ENCODE results near the gene PUS7. TPM values are rescaled to one million over a fixed set of nuclear protein-coding genes. Genes with fewer than 3 reads are reported as not detected.
"Not testable (repeated sequence)": the region's sequence is repeated elsewhere in the genome, so short reads cannot be mapped to it uniquely, and the experiment has no call there.

PUS7 gene
- total and polyA plus RNA-seq, 5 donors from 2014 or later: 2.0 to 5.8 (median 3.8) TPM

DNA sequence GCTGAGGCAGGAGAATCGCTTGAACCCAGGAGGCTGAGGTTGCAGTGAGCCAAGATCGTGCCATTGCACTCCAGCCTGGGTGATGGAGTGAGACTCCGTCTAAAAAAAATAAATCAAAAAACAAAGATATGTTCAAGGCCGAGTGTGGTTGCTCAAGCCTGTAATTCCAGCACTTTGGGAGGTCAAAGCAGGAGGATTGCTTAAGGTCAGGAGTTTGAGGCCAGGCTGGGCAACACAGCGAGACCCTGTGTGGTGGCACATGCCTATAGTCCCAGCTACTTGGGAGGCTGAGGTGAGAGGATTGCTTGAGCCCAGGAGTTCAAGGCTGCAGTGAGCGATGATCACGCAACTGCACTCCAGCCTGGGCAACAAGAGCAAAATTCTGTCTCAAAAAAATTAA is 1.5 kb downstream of the PUS7 start:
- not testable (repeated sequence) for H3K27ac Mint-ChIP-seq; DNase-seq; H3K9me3 ChIP-seq (ENCODE audit: control insufficient read depth in 2 of 2, low read length in 2 of 2); ATAC-seq (ENCODE audit: low read depth in 2 of 2); H3K27ac ChIP-seq (ENCODE audit: insufficient read depth, low read length, poor library complexity, severe bottlenecking); H3K9me3 Mint-ChIP-seq; H3K27me3 ChIP-seq (ENCODE audit: control insufficient read depth, insufficient read depth, low read length); H3K27me3 Mint-ChIP-seq; H3K36me3 Mint-ChIP-seq; H3K4me3 ChIP-seq (ENCODE audit: low read depth, low read length); H3K36me3 ChIP-seq (ENCODE audit: control insufficient read depth, insufficient read depth, low read length)
- H3K4me1 Mint-ChIP-seq: peaks cover 0 to 22% (median 10%) of the 10 kb centered on the region in 4 donors
- H3K4me1 ChIP-seq (ENCODE audit: control insufficient read depth, insufficient read depth, low read length, poor library complexity, severe bottlenecking): peaks cover 14% of the 10 kb centered on the region
- H3K4me3 Mint-ChIP-seq: peak overlapping the region in 2 of 4 donors; percentile 13 to 90

DNA sequence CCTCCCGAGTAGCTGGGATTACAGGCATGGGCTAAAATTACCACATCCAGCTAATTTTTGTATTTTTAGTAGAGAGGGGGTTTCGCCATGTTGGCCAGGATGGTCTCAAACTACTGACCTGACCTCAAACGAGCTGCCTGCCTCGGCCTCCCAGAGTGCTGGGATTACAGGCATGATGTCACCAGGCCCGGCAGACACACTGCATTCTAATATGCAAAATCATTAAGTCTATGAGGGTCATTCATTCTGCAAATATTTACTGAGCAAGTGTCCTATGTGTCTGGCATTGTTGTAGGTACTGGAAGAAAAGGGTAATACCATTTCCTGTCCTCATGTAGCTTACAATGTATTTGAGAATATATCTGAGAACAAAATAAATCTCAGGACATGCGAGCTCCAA is 2.7 kb downstream of the PUS7 start:
- Mint-ChIP-seq H3K27ac (no peak overlapping the region), H3K9me3 (no peaks in the 10 kb centered on the region), H3K4me1 (peaks cover 0 to 22% (median 10%) of the 10 kb centered on the region in 4 donors), H3K27me3 (no peaks in the 10 kb centered on the region), H3K4me3 (peak overlapping the region in 3 of 4 donors; percentile 14 to 31 (median 24)), H3K36me3 (peaks cover 5% of the 10 kb centered on the region)
- no peaks in the 10 kb centered on the region for H3K9me3 ChIP-seq (ENCODE audit: control insufficient read depth in 2 of 2, low read length in 2 of 2)
- no peak overlapping the region for H3K27ac ChIP-seq (ENCODE audit: insufficient read depth, low read length, poor library complexity, severe bottlenecking)
- H3K4me3 ChIP-seq (ENCODE audit: low read depth, low read length): no peak overlapping the region
- H3K4me1 ChIP-seq (ENCODE audit: control insufficient read depth, insufficient read depth, low read length, poor library complexity, severe bottlenecking): peaks cover 14% of the 10 kb centered on the region
- no peaks in the 10 kb centered on the region for H3K36me3 ChIP-seq (ENCODE audit: control insufficient read depth, insufficient read depth, low read length)
- H3K27me3 ChIP-seq (ENCODE audit: control insufficient read depth, insufficient read depth, low read length): no peaks in the 10 kb centered on the region
- DNase-seq (no peak), ATAC-seq (ENCODE audit: low read depth in 2 of 2) (no peak)

DNA sequence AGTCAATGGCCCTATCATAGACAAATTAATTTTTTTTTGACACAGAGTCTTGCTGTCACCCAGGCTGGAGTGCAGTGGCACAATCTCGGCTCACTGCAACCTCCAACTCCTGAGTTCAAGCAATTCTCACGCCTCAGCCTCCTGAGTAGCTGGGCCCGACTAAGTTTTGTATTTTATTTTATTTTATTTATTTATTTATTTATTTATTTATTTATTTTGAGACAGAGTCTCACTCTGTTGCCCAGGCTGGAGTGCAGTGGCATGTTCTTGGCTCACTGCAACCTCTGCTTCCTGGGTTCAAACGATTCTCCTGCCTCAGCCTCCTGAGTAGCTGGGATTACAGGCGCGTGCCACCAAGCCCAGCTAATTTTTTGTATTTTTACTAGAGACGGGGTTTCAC is 6.5 kb downstream of the PUS7 start:
- H3K9me3 Mint-ChIP-seq; H3K4me3 ChIP-seq (ENCODE audit: low read depth, low read length); DNase-seq; H3K27ac Mint-ChIP-seq; H3K4me1 ChIP-seq (ENCODE audit: control insufficient read depth, insufficient read depth, low read length, poor library complexity, severe bottlenecking); ATAC-seq (ENCODE audit: low read depth in 2 of 2); H3K9me3 ChIP-seq (ENCODE audit: control insufficient read depth in 2 of 2, low read length in 2 of 2); H3K27me3 Mint-ChIP-seq; H3K4me3 Mint-ChIP-seq; H3K36me3 ChIP-seq (ENCODE audit: control insufficient read depth, insufficient read depth, low read length); H3K27ac ChIP-seq (ENCODE audit: insufficient read depth, low read length, poor library complexity, severe bottlenecking); H3K27me3 ChIP-seq (ENCODE audit: control insufficient read depth, insufficient read depth, low read length): not testable (repeated sequence)
- H3K36me3 Mint-ChIP-seq: peaks cover 12% of the 10 kb centered on the region
- H3K4me1 Mint-ChIP-seq: peaks cover 0 to 14% (median 8%) of the 10 kb centered on the region in 4 donors

DNA sequence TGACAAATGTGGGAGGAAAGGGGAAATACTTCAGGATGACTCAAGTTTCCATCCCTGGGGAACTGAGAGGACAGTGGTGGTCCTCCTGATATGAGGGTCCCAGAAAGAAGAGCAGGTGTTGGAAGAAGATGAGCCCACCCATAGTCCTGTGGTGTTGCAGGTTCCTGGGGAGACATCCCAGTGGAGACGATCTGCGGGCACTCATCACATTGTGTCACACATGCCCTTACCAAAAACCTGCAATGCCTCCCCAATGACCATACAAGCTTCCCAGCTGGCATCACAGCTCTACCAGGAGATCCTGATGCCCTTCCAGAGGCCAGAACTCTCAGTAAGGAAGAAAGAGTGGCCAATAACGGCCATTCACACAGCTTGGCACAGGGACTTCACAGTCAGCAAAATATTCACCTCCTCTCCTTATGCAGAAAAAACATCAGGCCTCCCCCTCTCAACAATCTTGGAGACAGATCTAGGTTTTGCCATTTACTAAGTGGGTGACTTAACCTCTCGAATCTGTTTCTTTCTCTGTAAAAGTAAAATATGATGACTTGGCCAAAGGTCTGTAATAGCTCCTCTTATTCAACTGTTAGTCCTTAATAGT is 9.0 kb downstream of the PUS7 start:
- ATAC-seq (ENCODE audit: low read depth in 2 of 2) (no peak), DNase-seq (no peak)
- no peaks in the 10 kb centered on the region for H3K27me3 ChIP-seq (ENCODE audit: control insufficient read depth, insufficient read depth, low read length)
- Mint-ChIP-seq H3K36me3 (peaks cover 10% of the 10 kb centered on the region), H3K4me1 (peaks cover 0 to 13% (median 7%) of the 10 kb centered on the region in 4 donors), H3K27me3 (no peaks in the 10 kb centered on the region), H3K9me3 (no peaks in the 10 kb centered on the region), H3K4me3 (no peak overlapping the region), H3K27ac (peak overlapping the region in 2 of 3 donors; percentile 30 to 49)
- peaks cover 1% of the 10 kb centered on the region for H3K36me3 ChIP-seq (ENCODE audit: control insufficient read depth, insufficient read depth, low read length)
- no peak overlapping the region for H3K4me3 ChIP-seq (ENCODE audit: low read depth, low read length)
- no peaks in the 10 kb centered on the region for H3K9me3 ChIP-seq (ENCODE audit: control insufficient read depth in 2 of 2, low read length in 2 of 2)
- H3K27ac ChIP-seq (ENCODE audit: insufficient read depth, low read length, poor library complexity, severe bottlenecking): no peak overlapping the region
- no peaks in the 10 kb centered on the region for H3K4me1 ChIP-seq (ENCODE audit: control insufficient read depth, insufficient read depth, low read length, poor library complexity, severe bottlenecking)

DNA sequence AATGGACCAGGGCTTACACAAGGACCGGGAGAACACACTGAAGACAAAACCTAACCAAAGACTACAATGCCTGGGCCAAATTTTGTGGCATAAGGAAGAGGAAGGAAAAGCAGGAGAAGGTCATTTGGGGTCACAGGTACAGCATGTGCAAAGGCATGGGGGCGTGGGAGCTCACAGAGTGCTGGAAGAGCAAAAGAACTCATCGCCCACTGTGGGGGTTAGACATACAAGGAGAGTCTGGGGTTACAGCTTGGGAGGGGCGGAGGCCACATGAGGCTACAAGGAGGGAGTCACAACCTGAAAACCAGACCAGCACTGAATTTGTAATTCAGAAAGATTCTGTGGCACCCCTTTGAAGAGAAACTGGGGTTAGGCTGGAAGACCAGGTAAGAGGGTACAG is 9.7 kb downstream of the PUS7 start:
- no peaks in the 10 kb centered on the region for H3K4me1 ChIP-seq (ENCODE audit: control insufficient read depth, insufficient read depth, low read length, poor library complexity, severe bottlenecking)
- no peak for ATAC-seq (ENCODE audit: low read depth in 2 of 2)
- no peak overlapping the region for H3K4me3 ChIP-seq (ENCODE audit: low read depth, low read length)
- no peaks in the 10 kb centered on the region for H3K9me3 ChIP-seq (ENCODE audit: control insufficient read depth in 2 of 2, low read length in 2 of 2)
- no peaks in the 10 kb centered on the region for H3K27me3 ChIP-seq (ENCODE audit: control insufficient read depth, insufficient read depth, low read length)
- Mint-ChIP-seq H3K27me3 (no peaks in the 10 kb centered on the region), H3K4me1 (peaks cover 0 to 13% (median 7%) of the 10 kb centered on the region in 4 donors), H3K27ac (peak overlapping the region in 2 of 3 donors; percentile 18 to 30), H3K9me3 (no peaks in the 10 kb centered on the region), H3K36me3 (peaks cover 11% of the 10 kb centered on the region), H3K4me3 (no peak overlapping the region)
- peaks cover 4% of the 10 kb centered on the region for H3K36me3 ChIP-seq (ENCODE audit: control insufficient read depth, insufficient read depth, low read length)
- H3K27ac ChIP-seq (ENCODE audit: insufficient read depth, low read length, poor library complexity, severe bottlenecking): no peak overlapping the region
- no peak for DNase-seq

DNA sequence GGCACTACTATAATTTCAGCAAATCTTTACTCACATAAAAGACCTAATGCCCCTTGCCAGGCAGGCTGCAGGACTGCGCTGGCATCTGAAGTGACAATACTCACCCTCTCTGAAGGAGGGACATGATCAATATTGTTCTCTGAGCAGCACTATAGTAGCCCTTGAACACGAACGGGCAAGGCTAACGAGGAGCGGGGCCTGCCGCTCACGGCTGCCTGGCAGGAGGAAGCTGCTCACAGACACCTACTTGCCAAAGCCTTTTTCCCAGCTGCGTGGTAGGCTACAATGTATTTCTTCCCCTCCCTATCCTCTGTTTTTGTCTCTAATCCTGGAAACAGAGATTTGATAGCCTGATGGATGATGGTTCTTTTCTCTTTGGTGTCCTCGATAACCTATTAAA is 19.9 kb downstream of the PUS7 start:
- H3K4me1 ChIP-seq (ENCODE audit: control insufficient read depth, insufficient read depth, low read length, poor library complexity, severe bottlenecking): no peaks in the 10 kb centered on the region
- no peak overlapping the region for H3K4me3 ChIP-seq (ENCODE audit: low read depth, low read length)
- Mint-ChIP-seq H3K27ac (no peak overlapping the region), H3K4me1 (no peaks in the 10 kb centered on the region), H3K36me3 (peaks cover 28% of the 10 kb centered on the region), H3K9me3 (no peaks in the 10 kb centered on the region), H3K27me3 (no peaks in the 10 kb centered on the region), H3K4me3 (no peak overlapping the region)
- peaks cover 8% of the 10 kb centered on the region for H3K36me3 ChIP-seq (ENCODE audit: control insufficient read depth, insufficient read depth, low read length)
- no peak overlapping the region for H3K27ac ChIP-seq (ENCODE audit: insufficient read depth, low read length, poor library complexity, severe bottlenecking)
- no peaks in the 10 kb centered on the region for H3K9me3 ChIP-seq (ENCODE audit: control insufficient read depth in 2 of 2, low read length in 2 of 2)
- DNase-seq (no peak), ATAC-seq (ENCODE audit: low read depth in 2 of 2) (no peak)
- no peaks in the 10 kb centered on the region for H3K27me3 ChIP-seq (ENCODE audit: control insufficient read depth, insufficient read depth, low read length)

DNA sequence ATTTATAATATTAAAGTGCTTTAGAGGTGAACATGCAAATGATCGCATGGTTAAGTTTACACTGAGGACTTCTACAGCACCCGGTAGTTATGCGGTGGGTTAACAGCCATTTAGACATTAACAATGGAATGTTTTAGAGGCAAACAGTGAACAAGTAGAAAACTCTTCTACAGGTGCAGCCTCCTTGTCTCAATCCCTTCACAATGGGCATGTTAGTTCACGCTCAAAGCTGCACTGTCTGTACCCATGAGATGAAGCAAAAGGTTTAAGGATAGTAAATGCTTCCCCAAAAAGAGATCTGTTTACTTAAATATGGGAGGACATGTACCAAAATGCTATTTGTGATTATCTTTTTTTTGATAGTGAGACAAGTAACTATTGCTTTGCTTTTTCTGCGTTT is 25.1 kb downstream of the PUS7 start:
- Histone ChIP-seq H3K4me3 (ENCODE audit: low read depth, low read length) (no peak overlapping the region), H3K9me3 (ENCODE audit: control insufficient read depth in 2 of 2, low read length in 2 of 2) (no peaks in the 10 kb centered on the region), H3K36me3 (ENCODE audit: control insufficient read depth, insufficient read depth, low read length) (peaks cover 4% of the 10 kb centered on the region), H3K27ac (ENCODE audit: insufficient read depth, low read length, poor library complexity, severe bottlenecking) (no peak overlapping the region), H3K27me3 (ENCODE audit: control insufficient read depth, insufficient read depth, low read length) (no peaks in the 10 kb centered on the region), H3K4me1 (ENCODE audit: control insufficient read depth, insufficient read depth, low read length, poor library complexity, severe bottlenecking) (no peaks in the 10 kb centered on the region)
- Mint-ChIP-seq H3K27ac (no peak overlapping the region), H3K4me1 (no peaks in the 10 kb centered on the region), H3K9me3 (no peaks in the 10 kb centered on the region), H3K27me3 (no peaks in the 10 kb centered on the region), H3K4me3 (no peak overlapping the region), H3K36me3 (peaks cover 17% of the 10 kb centered on the region)
- ATAC-seq (ENCODE audit: low read depth in 2 of 2) (no peak), DNase-seq (no peak)

DNA sequence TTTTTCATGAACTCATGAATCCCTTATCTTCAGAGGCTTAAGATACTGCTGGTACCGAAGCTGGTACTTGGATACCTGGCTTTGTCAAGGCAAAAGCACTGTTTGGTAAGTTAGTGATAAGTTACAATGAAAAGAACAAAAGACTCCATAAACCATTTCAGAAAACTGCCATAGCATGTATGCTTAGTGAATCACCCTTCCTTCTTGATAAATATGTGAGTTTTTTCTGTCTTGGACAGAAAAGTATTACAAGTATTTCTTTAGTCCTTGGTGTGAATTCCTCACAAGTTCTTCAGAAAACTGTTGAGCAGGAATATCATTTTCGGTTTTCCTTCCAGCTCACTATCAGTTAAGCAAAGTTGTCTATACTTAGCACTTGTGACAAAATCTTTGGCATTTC is 25.6 kb downstream of the PUS7 start:
- Histone ChIP-seq H3K27me3 (ENCODE audit: control insufficient read depth, insufficient read depth, low read length) (no peaks in the 10 kb centered on the region), H3K4me1 (ENCODE audit: control insufficient read depth, insufficient read depth, low read length, poor library complexity, severe bottlenecking) (no peaks in the 10 kb centered on the region), H3K4me3 (ENCODE audit: low read depth, low read length) (no peak overlapping the region), H3K9me3 (ENCODE audit: control insufficient read depth in 2 of 2, low read length in 2 of 2) (no peaks in the 10 kb centered on the region), H3K27ac (ENCODE audit: insufficient read depth, low read length, poor library complexity, severe bottlenecking) (no peak overlapping the region), H3K36me3 (ENCODE audit: control insufficient read depth, insufficient read depth, low read length) (peaks cover 4% of the 10 kb centered on the region)
- Mint-ChIP-seq H3K36me3 (peaks cover 15% of the 10 kb centered on the region), H3K9me3 (no peaks in the 10 kb centered on the region), H3K27ac (no peak overlapping the region), H3K4me1 (no peaks in the 10 kb centered on the region), H3K27me3 (no peaks in the 10 kb centered on the region), H3K4me3 (no peak overlapping the region)
- DNase-seq: no peak
- no peak for ATAC-seq (ENCODE audit: low read depth in 2 of 2)
